HepG2 (cell line): ENCODE results near the gene TET2. TPM values are rescaled to one million over a fixed set of nuclear protein-coding genes. Genes with fewer than 3 reads are reported as not detected.

Source experiments
- ATAC-seq: fragments of 200-7000 bp; cut with Tn5 transposase; 3 replicates; pipeline ENCODE4 v1.9.1; 2020; ENCODE audit warnings: mild to moderate bottlenecking, moderate library complexity
- BruUV-seq: library from RNA; stranded (reverse); fragments of 400-500 nt; replicated peaks from 2 replicates; lab custom pipeline; 2021; lab: Mats Ljungman, UMichigan
- CTCF ChIA-PET: fragments of 300-600 bp; formaldehyde crosslinking; extraction: SDS; loops from one replicate; lab custom pipeline; 2021; ENCODE audit warnings: low total read pairs, inconsistent platforms, low intra/inter-chr PET ratio; lab: Yijun Ruan, JAX
- POLR2A ChIA-PET: fragments of 350-600 bp; sonication (Branson Sonifier 250); formaldehyde crosslinking; loops from one replicate; lab custom pipeline; 2020; ENCODE audit warnings: antibody characterized with exemption, inconsistent platforms; lab: Yijun Ruan, JAX
- DNase-seq: peaks from one replicate; pipeline ENCODE4 v3.0.0-alpha.2; 2015; ENCODE audit warnings: low spot score
- FAIRE-seq: peaks from 3 replicates; lab custom pipeline; 2011; peaks lifted over from hg19 to GRCh38; lab: Jason Lieb, UNC
- H2AFZ ChIP-seq: one replicate; pipeline ENCODE4 v1.6.1; 2011; ENCODE audit warnings: low read length, inconsistent platforms
- H3K27ac ChIP-seq: fragments of 300-600 bp; 3 replicates; pipeline ENCODE4 v1.8.0; 2011; ENCODE audit warnings: mixed run types, mild to moderate bottlenecking, mixed read lengths, low read length, inconsistent platforms; ENCODE audit not compliant: insufficient read depth; ENCODE audit errors: extremely low read length
- H3K27me3 ChIP-seq, 2 experiments: fragments of 200-600 bp in 1 of 2; 2 replicates in 1 of 2; 3 replicates in 1 of 2; pipeline versions ENCODE4 v1.6.0 to v1.8.0; 2011; ENCODE audit warnings: low read length in 2 of 2, mild to moderate bottlenecking in 2 of 2, moderate library complexity in 2 of 2, inconsistent platforms in 1 of 2; ENCODE audit not compliant: insufficient read depth in 2 of 2, control insufficient read depth in 1 of 2
- H3K36me3 ChIP-seq, 2 experiments: fragments of 200-600 bp in 1 of 2; replicated peaks in 1 of 2; 2 replicates in 1 of 2; 3 replicates in 1 of 2; pipeline versions ENCODE4 v1.5.1 to v1.8.0; 2011; ENCODE audit warnings: low read length in 2 of 2, inconsistent platforms in 1 of 2; ENCODE audit not compliant: insufficient read depth in 2 of 2, control insufficient read depth in 1 of 2
- H3K4me1 ChIP-seq: 2 replicates; pipeline ENCODE4 v1.5.1; 2012; ENCODE audit warnings: low read length, inconsistent platforms; ENCODE audit not compliant: insufficient read depth
- H3K4me2 ChIP-seq: 2 replicates; pipeline ENCODE4 v1.6.0; 2011; ENCODE audit warnings: low read depth, low read length, inconsistent platforms
- H3K4me3 ChIP-seq, 3 experiments: fragments of 200-600 bp in 1 of 3; sonication (generic), shearing (Covaris generic) in 1 of 3; replicated peaks in 1 of 3; 2 replicates each; pipeline ENCODE4 v1.5.1; 2011 to 2016; ENCODE audit warnings: low read length in 3 of 3, inconsistent platforms in 2 of 3, low read depth in 2 of 3, mild to moderate bottlenecking in 2 of 3, control low read depth in 1 of 3, mixed read lengths in 1 of 3; ENCODE audit not compliant: insufficient read depth in 1 of 3
- H3K79me2 ChIP-seq: one replicate; pipeline ENCODE4 v1.6.1; 2011; ENCODE audit warnings: low read length, inconsistent platforms; ENCODE audit not compliant: insufficient read depth
- H3K9ac ChIP-seq: 2 replicates; pipeline ENCODE4 v1.6.0; 2011; ENCODE audit warnings: mild to moderate bottlenecking, low read depth, low read length, inconsistent platforms; ENCODE audit not compliant: insufficient read depth
- H3K9me3 ChIP-seq: 2 replicates; pipeline ENCODE4 v1.5.1; 2012; ENCODE audit warnings: mild to moderate bottlenecking, low read length
- H4K20me1 ChIP-seq: 2 replicates; pipeline ENCODE4 v1.6.0; 2011; ENCODE audit warnings: inconsistent platforms, mild to moderate bottlenecking, low read length, moderate library complexity; ENCODE audit not compliant: insufficient read depth
- AGO2 ChIP-seq: fragments of 200-400 bp; formaldehyde crosslinking; optimal IDR thresholded peaks from 2 replicates; pipeline ENCODE3; 2017; ENCODE audit warnings: mild to moderate bottlenecking, low read depth, low read length, moderate library complexity
- FOXC1 ChIP-seq: sonication (generic); formaldehyde crosslinking; IDR thresholded peaks from 2 replicates; pipeline ENCODE4 v1.8.0; 2022; ENCODE audit warnings: mild to moderate bottlenecking, missing genetic modification reagents, borderline replicate concordance
- IKZF4 ChIP-seq: sonication (generic); formaldehyde crosslinking; IDR thresholded peaks from 2 replicates; pipeline ENCODE4 v1.5.1; 2020; ENCODE audit warnings: borderline replicate concordance, mild to moderate bottlenecking, low read depth, missing genetic modification reagents; ENCODE audit errors: not compliant biosample characterization
- NFKB2 ChIP-seq: sonication (generic); formaldehyde crosslinking; IDR thresholded peaks from 2 replicates; pipeline ENCODE4 v1.4.0; 2020; ENCODE audit warnings: missing genetic modification reagents, borderline replicate concordance
- PHF20 ChIP-seq: sonication (generic); formaldehyde crosslinking; IDR thresholded peaks from 2 replicates; pipeline ENCODE4 v1.5.0; 2020; ENCODE audit warnings: mild to moderate bottlenecking, missing genetic modification reagents
- SIN3A ChIP-seq: IDR thresholded peaks from 2 replicates; pipeline ENCODE4 v1.6.1; 2011; ENCODE audit warnings: low read depth, mild to moderate bottlenecking, control low read depth, low read length, borderline replicate concordance
- TBX2 ChIP-seq: sonication (generic); formaldehyde crosslinking; IDR thresholded peaks from 2 replicates; pipeline ENCODE4 v1.5.0; 2020; ENCODE audit warnings: missing genetic modification reagents, mild to moderate bottlenecking, borderline replicate concordance
- ZNF501 ChIP-seq: sonication (generic); formaldehyde crosslinking; IDR thresholded peaks from 2 replicates; pipeline ENCODE4 v1.5.1; 2020; ENCODE audit warnings: mild to moderate bottlenecking, moderate library complexity, missing genetic modification reagents
- ZNF7 ChIP-seq: IDR thresholded peaks from 2 replicates; pipeline ENCODE4 v1.6.1; 2016; ENCODE audit warnings: missing biosample characterization, missing genetic modification reagents
- ZNF772 ChIP-seq: sonication (generic); formaldehyde crosslinking; IDR thresholded peaks from 2 replicates; pipeline ENCODE4 v1.5.0; 2020; ENCODE audit warnings: mild to moderate bottlenecking, missing genetic modification reagents
- ZNF788 ChIP-seq: sonication (generic); formaldehyde crosslinking; IDR thresholded peaks from 2 replicates; pipeline ENCODE4 v1.5.0; 2020; ENCODE audit warnings: mild to moderate bottlenecking, missing genetic modification reagents, borderline replicate concordance
- WGBS: methylation state at CpG from one replicate; pipeline ENCODE4 v1.1.6; 2017; ENCODE audit warnings: low lambda C conversion rate; 5-methylcytosine and 5-hydroxymethylcytosine counted together
- in situ Hi-C: cut with HindIII; loops from 2 replicates; pipeline ENCODE4 v1.10.0; 2017; ENCODE audit warnings: low pct_unique_long_range_greater_than_20kb; ENCODE audit not compliant: extremely low pct_ligation_motif_present
- intact Hi-C: fragments of 100-400 bp; cut with micrococcal nuclease; formaldehyde crosslinking; loops from one replicate; pipeline ENCODE4 v1.10.0; 2022; ENCODE audit not compliant: unreplicated experiment
- polyA plus RNA-seq, 8 experiments: library from polyadenylated mRNA; depleted of rRNA in 3 of 8; stranded (reverse) in 7 of 8; unstranded in 1 of 8; fragments of >200 nt; fragmentation: Illumina TruSeq in 4 of 8; extraction: Trizol in 4 of 8; gene quantifications; 2 replicates each; pipeline versions ENCODE4 v1.2.1 to v1.2.3, GENCODE V29; 2011 to 2016; ENCODE audit warnings: low read depth in 4 of 8, missing spikeins in 1 of 8, mixed read lengths in 1 of 8; ENCODE audit not compliant: insufficient read depth in 1 of 8
- total RNA-seq, 5 experiments: library from RNA; depleted of rRNA; stranded (reverse); fragments of >200 nt; fragmentation: Illumina TruSeq; extraction: Trizol; gene quantifications; 2 replicates each; pipeline ENCODE4 v1.2.3, GENCODE V29; 2016; ENCODE audit warnings: low read depth in 1 of 5
- TF ChIP-seq, protein P1 (sequence below): sonication (generic); formaldehyde crosslinking; IDR thresholded peaks from 2 replicates; pipeline ENCODE4 v1.8.0; 2022; ENCODE audit warnings: mild to moderate bottlenecking, missing genetic modification reagents, moderate library complexity
- TF ChIP-seq, protein P2 (sequence below), 2 experiments: sonication (generic) in 1 of 2; formaldehyde crosslinking in 1 of 2; IDR thresholded peaks; 2 replicates each; pipeline versions ENCODE4 v1.5.1 to v1.6.1; 2011 to 2020; ENCODE audit warnings: borderline replicate concordance in 1 of 2, low read depth in 1 of 2, low read length in 1 of 2, mild to moderate bottlenecking in 1 of 2, missing genetic modification reagents in 1 of 2, moderate library complexity in 1 of 2
- TF ChIP-seq, protein P3 (sequence below): sonication (generic); formaldehyde crosslinking; IDR thresholded peaks from 2 replicates; pipeline ENCODE4 v1.5.1; 2020; ENCODE audit warnings: mild to moderate bottlenecking, missing genetic modification reagents, borderline replicate concordance

TET2 gene
- total and polyA plus RNA-seq, 2 of the 13 experiments (the other 11 are each of a cell fraction or from before 2014, with no cell fraction given): 4.7 to 4.8 TPM

DNA sequence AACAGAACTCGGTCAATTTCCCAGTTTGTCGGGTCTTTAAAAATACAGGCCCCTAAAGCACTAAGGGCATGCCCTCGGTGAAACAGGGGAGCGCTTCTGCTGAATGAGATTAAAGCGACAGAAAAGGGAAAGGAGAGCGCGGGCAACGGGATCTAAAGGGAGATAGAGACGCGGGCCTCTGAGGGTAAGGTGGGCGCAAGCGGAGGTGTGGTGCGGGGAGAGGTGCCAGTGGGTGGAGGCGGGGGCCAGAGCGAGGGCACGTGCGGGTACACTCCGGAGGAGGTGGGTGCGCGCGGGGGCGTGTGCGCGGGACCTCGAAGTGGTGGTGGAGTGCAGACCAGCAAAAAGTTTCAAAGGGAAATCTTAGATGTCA, 787 bp upstream of the TET2 start:
- no peaks in the 10 kb centered on the region; a peak in 2 of 5 replicates for H3K27me3 ChIP-seq
- POLR2A ChIA-PET: interaction anchor here (1.0 to 2.4 kb wide), 2 partner anchors 327 to 328 kb away, joined by 4 to 14 read pairs; partner anchors contain the start of gene PPA2
- peaks cover 49% of the 10 kb centered on the region for H3K4me1 ChIP-seq
- no peak overlapping the region for H3K27ac ChIP-seq
- peak overlapping the region; percentile 90 for H3K9ac ChIP-seq
- in situ Hi-C loops (no loop called here), intact Hi-C loops (loop anchor here (1.0 to 5.0 kb wide), 5 partner anchors 47 to 562 kb away; partner anchors contain the start of genes GSTCD and INTS12)
- ATAC-seq (peak; percentile 40), DNase-seq (no peak), FAIRE-seq (no peak)
- peaks cover 4% of the 10 kb centered on the region; the same call in 1 of the 2 replicates for H4K20me1 ChIP-seq
- H3K79me2 ChIP-seq: peaks cover 30% of the 10 kb centered on the region
- CTCF ChIA-PET: interaction anchor here (1.9 kb wide), 1 partner anchor 328 kb away, joined by 4 read pairs; the partner anchor contains the start of gene PPA2
- BruUV-seq: no TSS peak
- peak overlapping the region; percentile 75 to 89 (median 82) for H3K4me3 ChIP-seq
- WGBS: 2% methylated on average over 25 of the region's 25 CpGs
- no peaks in the 10 kb centered on the region for H3K9me3 ChIP-seq
- no peaks in the 10 kb centered on the region for H3K36me3 ChIP-seq
- H2AFZ ChIP-seq: no peak overlapping the region
- H3K4me2 ChIP-seq: peak overlapping the region; percentile 94
- peak; percentile 23; the same call in 1 of the 2 replicates for TF ChIP-seq PHF20 (CRISPR knock-in tag)
- TF ChIP-seq, protein P1, sequence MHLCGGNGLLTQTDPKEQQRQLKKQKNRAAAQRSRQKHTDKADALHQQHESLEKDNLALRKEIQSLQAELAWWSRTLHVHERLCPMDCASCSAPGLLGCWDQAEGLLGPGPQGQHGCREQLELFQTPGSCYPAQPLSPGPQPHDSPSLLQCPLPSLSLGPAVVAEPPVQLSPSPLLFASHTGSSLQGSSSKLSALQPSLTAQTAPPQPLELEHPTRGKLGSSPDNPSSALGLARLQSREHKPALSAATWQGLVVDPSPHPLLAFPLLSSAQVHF: 0 out of 2 replicates have a peak, but pooled peaks have one; percentile 40
- TF ChIP-seq ZNF772: 0 out of 2 replicates have a peak, but pooled peaks have one; percentile 31
- 0 out of 2 replicates have a peak, but pooled peaks have one; percentile 34 for TF ChIP-seq NFKB2 (CRISPR knock-in tag)
- TF ChIP-seq, protein P2, sequence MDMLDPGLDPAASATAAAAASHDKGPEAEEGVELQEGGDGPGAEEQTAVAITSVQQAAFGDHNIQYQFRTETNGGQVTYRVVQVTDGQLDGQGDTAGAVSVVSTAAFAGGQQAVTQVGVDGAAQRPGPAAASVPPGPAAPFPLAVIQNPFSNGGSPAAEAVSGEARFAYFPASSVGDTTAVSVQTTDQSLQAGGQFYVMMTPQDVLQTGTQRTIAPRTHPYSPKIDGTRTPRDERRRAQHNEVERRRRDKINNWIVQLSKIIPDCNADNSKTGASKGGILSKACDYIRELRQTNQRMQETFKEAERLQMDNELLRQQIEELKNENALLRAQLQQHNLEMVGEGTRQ (IDR thresholded peaks at IDR 0.05; ENCODE audit: low read depth, low read length): no peak
- TF ChIP-seq, protein P2 (CRISPR knock-in tag; IDR thresholded peaks at IDR 0.05; ENCODE audit: borderline replicate concordance): 0 out of 2 replicates have a peak, but pooled peaks have one; percentile 56
- 0 out of 2 replicates have a peak, but pooled peaks have one; percentile 13 for TF ChIP-seq FOXC1 (CRISPR knock-in tag)
- TF ChIP-seq ZNF7 (CRISPR knock-in tag): no peak
- TF ChIP-seq SIN3A: 0 out of 2 replicates have a peak, but pooled peaks have one; percentile 16
- TF ChIP-seq ZNF788 (CRISPR knock-in tag): 0 out of 2 replicates have a peak, but pooled peaks have one; percentile 25
- TF ChIP-seq, protein P3, sequence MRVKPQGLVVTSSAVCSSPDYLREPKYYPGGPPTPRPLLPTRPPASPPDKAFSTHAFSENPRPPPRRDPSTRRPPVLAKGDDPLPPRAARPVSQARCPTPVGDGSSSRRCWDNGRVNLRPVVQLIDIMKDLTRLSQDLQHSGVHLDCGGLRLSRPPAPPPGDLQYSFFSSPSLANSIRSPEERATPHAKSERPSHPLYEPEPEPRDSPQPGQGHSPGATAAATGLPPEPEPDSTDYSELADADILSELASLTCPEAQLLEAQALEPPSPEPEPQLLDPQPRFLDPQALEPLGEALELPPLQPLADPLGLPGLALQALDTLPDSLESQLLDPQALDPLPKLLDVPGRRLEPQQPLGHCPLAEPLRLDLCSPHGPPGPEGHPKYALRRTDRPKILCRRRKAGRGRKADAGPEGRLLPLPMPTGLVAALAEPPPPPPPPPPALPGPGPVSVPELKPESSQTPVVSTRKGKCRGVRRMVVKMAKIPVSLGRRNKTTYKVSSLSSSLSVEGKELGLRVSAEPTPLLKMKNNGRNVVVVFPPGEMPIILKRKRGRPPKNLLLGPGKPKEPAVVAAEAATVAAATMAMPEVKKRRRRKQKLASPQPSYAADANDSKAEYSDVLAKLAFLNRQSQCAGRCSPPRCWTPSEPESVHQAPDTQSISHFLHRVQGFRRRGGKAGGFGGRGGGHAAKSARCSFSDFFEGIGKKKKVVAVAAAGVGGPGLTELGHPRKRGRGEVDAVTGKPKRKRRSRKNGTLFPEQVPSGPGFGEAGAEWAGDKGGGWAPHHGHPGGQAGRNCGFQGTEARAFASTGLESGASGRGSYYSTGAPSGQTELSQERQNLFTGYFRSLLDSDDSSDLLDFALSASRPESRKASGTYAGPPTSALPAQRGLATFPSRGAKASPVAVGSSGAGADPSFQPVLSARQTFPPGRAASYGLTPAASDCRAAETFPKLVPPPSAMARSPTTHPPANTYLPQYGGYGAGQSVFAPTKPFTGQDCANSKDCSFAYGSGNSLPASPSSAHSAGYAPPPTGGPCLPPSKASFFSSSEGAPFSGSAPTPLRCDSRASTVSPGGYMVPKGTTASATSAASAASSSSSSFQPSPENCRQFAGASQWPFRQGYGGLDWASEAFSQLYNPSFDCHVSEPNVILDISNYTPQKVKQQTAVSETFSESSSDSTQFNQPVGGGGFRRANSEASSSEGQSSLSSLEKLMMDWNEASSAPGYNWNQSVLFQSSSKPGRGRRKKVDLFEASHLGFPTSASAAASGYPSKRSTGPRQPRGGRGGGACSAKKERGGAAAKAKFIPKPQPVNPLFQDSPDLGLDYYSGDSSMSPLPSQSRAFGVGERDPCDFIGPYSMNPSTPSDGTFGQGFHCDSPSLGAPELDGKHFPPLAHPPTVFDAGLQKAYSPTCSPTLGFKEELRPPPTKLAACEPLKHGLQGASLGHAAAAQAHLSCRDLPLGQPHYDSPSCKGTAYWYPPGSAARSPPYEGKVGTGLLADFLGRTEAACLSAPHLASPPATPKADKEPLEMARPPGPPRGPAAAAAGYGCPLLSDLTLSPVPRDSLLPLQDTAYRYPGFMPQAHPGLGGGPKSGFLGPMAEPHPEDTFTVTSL (CRISPR knock-in tag): no peak
- no peak for TF ChIP-seq IKZF4 (CRISPR knock-in tag)
- peak; percentile 45; the same call in 1 of the 2 replicates for TF ChIP-seq ZNF501
- no peak for TF ChIP-seq AGO2
- TF ChIP-seq TBX2 (CRISPR knock-in tag): peak; percentile 17; the same call in 1 of the 2 replicates
